HepG2 (cell line): Measurements from ENCODE around the gene TNFAIP2. TPM values are rescaled to one million over a fixed set of nuclear protein-coding genes. Genes with fewer than 3 reads are reported as not detected.
A peak's percentile ranks its signal among the peaks of the same experiment; 100 is the strongest.

Experiments used
- ATAC-seq: fragments of 200-7000 bp; cut with Tn5 transposase; 3 replicates; pipeline ENCODE4 v1.9.1; 2020; ENCODE audit warnings: mild to moderate bottlenecking, moderate library complexity
- BruUV-seq: library from RNA; stranded (reverse); fragments of 400-500 nt; replicated peaks from 2 replicates; lab custom pipeline; 2021; lab: Mats Ljungman, UMichigan
- CTCF ChIA-PET: fragments of 300-600 bp; formaldehyde crosslinking; extraction: SDS; loops from one replicate; lab custom pipeline; 2021; ENCODE audit warnings: low total read pairs, inconsistent platforms, low intra/inter-chr PET ratio; lab: Yijun Ruan, JAX
- POLR2A ChIA-PET: fragments of 350-600 bp; sonication (Branson Sonifier 250); formaldehyde crosslinking; loops from one replicate; lab custom pipeline; 2020; ENCODE audit warnings: antibody characterized with exemption, inconsistent platforms; lab: Yijun Ruan, JAX
- DNase-seq: peaks from one replicate; pipeline ENCODE4 v3.0.0-alpha.2; 2015; ENCODE audit warnings: low spot score
- FAIRE-seq: peaks from 3 replicates; lab custom pipeline; 2011; peaks lifted over from hg19 to GRCh38; lab: Jason Lieb, UNC
- H2AFZ ChIP-seq: one replicate; pipeline ENCODE4 v1.6.1; 2011; ENCODE audit warnings: low read length, inconsistent platforms
- H3K27ac ChIP-seq: fragments of 300-600 bp; 3 replicates; pipeline ENCODE4 v1.8.0; 2011; ENCODE audit warnings: mixed run types, mild to moderate bottlenecking, mixed read lengths, low read length, inconsistent platforms; ENCODE audit not compliant: insufficient read depth; ENCODE audit errors: extremely low read length
- H3K27me3 ChIP-seq, 2 experiments: fragments of 200-600 bp in 1 of 2; 2 replicates in 1 of 2; 3 replicates in 1 of 2; pipeline versions ENCODE4 v1.6.0 to v1.8.0; 2011; ENCODE audit warnings: low read length in 2 of 2, mild to moderate bottlenecking in 2 of 2, moderate library complexity in 2 of 2, inconsistent platforms in 1 of 2; ENCODE audit not compliant: insufficient read depth in 2 of 2, control insufficient read depth in 1 of 2
- H3K36me3 ChIP-seq, 2 experiments: fragments of 200-600 bp in 1 of 2; replicated peaks in 1 of 2; 2 replicates in 1 of 2; 3 replicates in 1 of 2; pipeline versions ENCODE4 v1.5.1 to v1.8.0; 2011; ENCODE audit warnings: low read length in 2 of 2, inconsistent platforms in 1 of 2; ENCODE audit not compliant: insufficient read depth in 2 of 2, control insufficient read depth in 1 of 2
- H3K4me1 ChIP-seq: 2 replicates; pipeline ENCODE4 v1.5.1; 2012; ENCODE audit warnings: low read length, inconsistent platforms; ENCODE audit not compliant: insufficient read depth
- H3K4me2 ChIP-seq: 2 replicates; pipeline ENCODE4 v1.6.0; 2011; ENCODE audit warnings: low read depth, low read length, inconsistent platforms
- H3K4me3 ChIP-seq, 3 experiments: fragments of 200-600 bp in 1 of 3; sonication (generic), shearing (Covaris generic) in 1 of 3; replicated peaks in 1 of 3; 2 replicates each; pipeline ENCODE4 v1.5.1; 2011 to 2016; ENCODE audit warnings: low read length in 3 of 3, inconsistent platforms in 2 of 3, low read depth in 2 of 3, mild to moderate bottlenecking in 2 of 3, control low read depth in 1 of 3, mixed read lengths in 1 of 3; ENCODE audit not compliant: insufficient read depth in 1 of 3
- H3K79me2 ChIP-seq: one replicate; pipeline ENCODE4 v1.6.1; 2011; ENCODE audit warnings: low read length, inconsistent platforms; ENCODE audit not compliant: insufficient read depth
- H3K9ac ChIP-seq: 2 replicates; pipeline ENCODE4 v1.6.0; 2011; ENCODE audit warnings: mild to moderate bottlenecking, low read depth, low read length, inconsistent platforms; ENCODE audit not compliant: insufficient read depth
- H3K9me3 ChIP-seq: 2 replicates; pipeline ENCODE4 v1.5.1; 2012; ENCODE audit warnings: mild to moderate bottlenecking, low read length
- H4K20me1 ChIP-seq: 2 replicates; pipeline ENCODE4 v1.6.0; 2011; ENCODE audit warnings: inconsistent platforms, mild to moderate bottlenecking, low read length, moderate library complexity; ENCODE audit not compliant: insufficient read depth
- AGO2 ChIP-seq: fragments of 200-400 bp; formaldehyde crosslinking; optimal IDR thresholded peaks from 2 replicates; pipeline ENCODE3; 2017; ENCODE audit warnings: mild to moderate bottlenecking, low read depth, low read length, moderate library complexity
- AKAP8 ChIP-seq: sonication (generic); formaldehyde crosslinking; IDR thresholded peaks from 2 replicates; pipeline ENCODE4 v1.5.1; 2020; ENCODE audit warnings: mild to moderate bottlenecking, missing genetic modification reagents
- CAMTA2 ChIP-seq: sonication (generic); formaldehyde crosslinking; IDR thresholded peaks from 2 replicates; pipeline ENCODE4 v1.4.0; 2020; ENCODE audit warnings: mild to moderate bottlenecking, missing genetic modification reagents, borderline replicate concordance
- POLR2A ChIP-seq, 2 experiments: IDR thresholded peaks; 2 replicates each; pipeline ENCODE4 v1.6.1; 2011; ENCODE audit warnings: low read depth in 2 of 2, low read length in 2 of 2, mild to moderate bottlenecking in 1 of 2, moderate library complexity in 1 of 2; ENCODE audit not compliant: insufficient read depth in 1 of 2
- RBM22 ChIP-seq: fragments of 200-400 bp; formaldehyde crosslinking; optimal IDR thresholded peaks from 2 replicates; pipeline ENCODE3; 2017; ENCODE audit warnings: mild to moderate bottlenecking, low read length, moderate library complexity
- RBM39 ChIP-seq: fragments of 200-400 bp; formaldehyde crosslinking; IDR thresholded peaks from one replicate; pipeline ENCODE4 v1.6.1; 2018; ENCODE audit warnings: antibody characterized with exemption, mild to moderate bottlenecking, low read depth, low read length; ENCODE audit not compliant: poor library complexity, severe bottlenecking
- WGBS: methylation state at CpG from one replicate; pipeline ENCODE4 v1.1.6; 2017; ENCODE audit warnings: low lambda C conversion rate; 5-methylcytosine and 5-hydroxymethylcytosine counted together
- in situ Hi-C: cut with HindIII; loops from 2 replicates; pipeline ENCODE4 v1.10.0; 2017; ENCODE audit warnings: low pct_unique_long_range_greater_than_20kb; ENCODE audit not compliant: extremely low pct_ligation_motif_present
- intact Hi-C: fragments of 100-400 bp; cut with micrococcal nuclease; formaldehyde crosslinking; loops from one replicate; pipeline ENCODE4 v1.10.0; 2022; ENCODE audit not compliant: unreplicated experiment
- polyA plus RNA-seq, 8 experiments: library from polyadenylated mRNA; depleted of rRNA in 3 of 8; stranded (reverse) in 7 of 8; unstranded in 1 of 8; fragments of >200 nt; fragmentation: Illumina TruSeq in 4 of 8; extraction: Trizol in 4 of 8; gene quantifications; 2 replicates each; pipeline versions ENCODE4 v1.2.1 to v1.2.3, GENCODE V29; 2011 to 2016; ENCODE audit warnings: low read depth in 4 of 8, missing spikeins in 1 of 8, mixed read lengths in 1 of 8; ENCODE audit not compliant: insufficient read depth in 1 of 8
- total RNA-seq, 5 experiments: library from RNA; depleted of rRNA; stranded (reverse); fragments of >200 nt; fragmentation: Illumina TruSeq; extraction: Trizol; gene quantifications; 2 replicates each; pipeline ENCODE4 v1.2.3, GENCODE V29; 2016; ENCODE audit warnings: low read depth in 1 of 5
- TF ChIP-seq, protein P1 (sequence below): sonication (generic); formaldehyde crosslinking; IDR thresholded peaks from 2 replicates; pipeline ENCODE4 v1.5.1; 2020; ENCODE audit warnings: mild to moderate bottlenecking, missing genetic modification reagents, moderate library complexity
- TF ChIP-seq, protein P2 (sequence below): sonication (generic); formaldehyde crosslinking; IDR thresholded peaks from 2 replicates; pipeline ENCODE4 v1.5.0; 2020; ENCODE audit warnings: missing genetic modification reagents
- TF ChIP-seq, protein P3 (sequence below): sonication (generic); formaldehyde crosslinking; IDR thresholded peaks from 2 replicates; pipeline ENCODE4 v1.4.0; 2020; ENCODE audit warnings: mild to moderate bottlenecking, missing genetic modification reagents

Gene TNFAIP2
- total and polyA plus RNA-seq, 2 of the 13 experiments (the other 11 are each of a cell fraction or from before 2014, with no cell fraction given): 0.46 to 1.5 TPM

DNA sequence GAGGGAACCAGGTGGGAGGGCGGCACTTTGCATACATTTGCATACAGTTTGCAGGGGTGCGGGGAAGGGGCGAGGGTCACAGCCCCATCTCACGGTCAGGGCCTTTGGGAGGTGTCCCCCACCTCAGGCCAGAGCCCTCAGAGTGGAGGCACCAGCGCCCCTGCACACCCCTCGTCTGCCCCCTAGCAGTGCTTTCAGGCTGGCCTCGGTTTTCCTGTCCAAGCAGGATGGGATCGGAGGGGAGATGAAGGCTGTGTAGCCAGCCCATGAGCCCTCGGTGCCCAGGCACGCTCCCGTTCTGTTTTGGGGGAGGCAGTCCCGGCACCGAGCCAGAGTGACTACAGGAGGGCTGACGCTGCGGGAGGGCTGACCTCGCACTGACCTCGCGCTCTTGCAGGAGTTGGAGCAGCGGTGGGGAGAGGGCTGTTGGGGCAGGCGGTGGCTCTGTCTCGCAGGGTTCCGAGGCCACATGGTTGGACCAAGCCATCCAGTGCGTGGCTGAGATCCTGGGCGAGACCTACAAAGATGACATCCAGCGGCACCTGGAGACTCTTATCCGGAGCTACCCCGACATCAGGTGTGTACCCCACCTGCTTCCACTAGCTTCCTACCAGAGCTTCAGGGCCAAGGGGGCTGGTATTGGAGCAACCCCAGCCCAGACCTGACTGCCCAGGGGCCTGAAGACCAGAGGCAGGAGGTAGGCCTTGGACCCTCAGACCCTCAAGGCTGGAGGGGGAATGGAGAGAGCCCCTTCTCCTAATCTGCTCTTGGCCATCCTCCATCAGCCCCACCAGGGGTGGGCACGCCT is 15.1 kb upstream of the TNFAIP2 start:
- no peaks in the 10 kb centered on the region for H3K27me3 ChIP-seq
- H2AFZ ChIP-seq: no peak overlapping the region
- CTCF ChIA-PET: no interaction called here
- H3K79me2 ChIP-seq: no peaks in the 10 kb centered on the region
- no peaks in the 10 kb centered on the region for H3K9me3 ChIP-seq
- no peak overlapping the region for H3K27ac ChIP-seq
- FAIRE-seq (no peak), ATAC-seq (no peak), DNase-seq (no peak)
- WGBS: 82% methylated on average over 10 of the region's 28 CpGs
- intact Hi-C loops: no loop called here
- no peak overlapping the region for H3K9ac ChIP-seq
- H3K4me3 ChIP-seq: no peak overlapping the region
- in situ Hi-C loops: no loop called here
- peaks cover 5 to 6% of the 10 kb centered on the region in 2 experiments; a peak in 2 of 5 replicates for H3K36me3 ChIP-seq
- no TSS peak for BruUV-seq
- POLR2A ChIA-PET: interaction anchor here (5.9 kb wide), 1 partner anchor 8 kb away, joined by 55 read pairs; no protein-coding TSS in a partner anchor
- H4K20me1 ChIP-seq: peaks cover 12% of the 10 kb centered on the region
- H3K4me2 ChIP-seq: no peak overlapping the region
- H3K4me1 ChIP-seq: peaks cover 87% of the 10 kb centered on the region
- TF ChIP-seq, protein P1, sequence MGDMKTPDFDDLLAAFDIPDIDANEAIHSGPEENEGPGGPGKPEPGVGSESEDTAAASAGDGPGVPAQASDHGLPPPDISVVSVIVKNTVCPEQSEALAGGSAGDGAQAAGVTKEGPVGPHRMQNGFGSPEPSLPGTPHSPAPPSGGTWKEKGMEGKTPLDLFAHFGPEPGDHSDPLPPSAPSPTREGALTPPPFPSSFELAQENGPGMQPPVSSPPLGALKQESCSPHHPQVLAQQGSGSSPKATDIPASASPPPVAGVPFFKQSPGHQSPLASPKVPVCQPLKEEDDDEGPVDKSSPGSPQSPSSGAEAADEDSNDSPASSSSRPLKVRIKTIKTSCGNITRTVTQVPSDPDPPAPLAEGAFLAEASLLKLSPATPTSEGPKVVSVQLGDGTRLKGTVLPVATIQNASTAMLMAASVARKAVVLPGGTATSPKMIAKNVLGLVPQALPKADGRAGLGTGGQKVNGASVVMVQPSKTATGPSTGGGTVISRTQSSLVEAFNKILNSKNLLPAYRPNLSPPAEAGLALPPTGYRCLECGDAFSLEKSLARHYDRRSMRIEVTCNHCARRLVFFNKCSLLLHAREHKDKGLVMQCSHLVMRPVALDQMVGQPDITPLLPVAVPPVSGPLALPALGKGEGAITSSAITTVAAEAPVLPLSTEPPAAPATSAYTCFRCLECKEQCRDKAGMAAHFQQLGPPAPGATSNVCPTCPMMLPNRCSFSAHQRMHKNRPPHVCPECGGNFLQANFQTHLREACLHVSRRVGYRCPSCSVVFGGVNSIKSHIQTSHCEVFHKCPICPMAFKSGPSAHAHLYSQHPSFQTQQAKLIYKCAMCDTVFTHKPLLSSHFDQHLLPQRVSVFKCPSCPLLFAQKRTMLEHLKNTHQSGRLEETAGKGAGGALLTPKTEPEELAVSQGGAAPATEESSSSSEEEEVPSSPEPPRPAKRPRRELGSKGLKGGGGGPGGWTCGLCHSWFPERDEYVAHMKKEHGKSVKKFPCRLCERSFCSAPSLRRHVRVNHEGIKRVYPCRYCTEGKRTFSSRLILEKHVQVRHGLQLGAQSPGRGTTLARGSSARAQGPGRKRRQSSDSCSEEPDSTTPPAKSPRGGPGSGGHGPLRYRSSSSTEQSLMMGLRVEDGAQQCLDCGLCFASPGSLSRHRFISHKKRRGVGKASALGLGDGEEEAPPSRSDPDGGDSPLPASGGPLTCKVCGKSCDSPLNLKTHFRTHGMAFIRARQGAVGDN (CRISPR knock-in tag): peak; percentile 37; the same call in 1 of the 2 replicates
- TF ChIP-seq RBM39 (peak; percentile 3), AGO2 (peak; percentile 81), RBM22 (peak; percentile 18), POLR2A (IDR thresholded peaks at IDR 0.05; ENCODE audit: insufficient read depth in 1 of 2, low read depth in 2 of 2, low read length in 2 of 2) (0 out of 4 replicates have a peak, but pooled peaks of 1 of the 2 experiments have one; percentile 27), CAMTA2 (CRISPR knock-in tag) (no peak), AKAP8 (CRISPR knock-in tag) (0 out of 2 replicates have a peak, but pooled peaks have one; percentile 73)
- TF ChIP-seq, protein P2, sequence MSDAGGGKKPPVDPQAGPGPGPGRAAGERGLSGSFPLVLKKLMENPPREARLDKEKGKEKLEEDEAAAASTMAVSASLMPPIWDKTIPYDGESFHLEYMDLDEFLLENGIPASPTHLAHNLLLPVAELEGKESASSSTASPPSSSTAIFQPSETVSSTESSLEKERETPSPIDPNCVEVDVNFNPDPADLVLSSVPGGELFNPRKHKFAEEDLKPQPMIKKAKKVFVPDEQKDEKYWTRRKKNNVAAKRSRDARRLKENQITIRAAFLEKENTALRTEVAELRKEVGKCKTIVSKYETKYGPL (CRISPR knock-in tag): no peak
- TF ChIP-seq, protein P3, sequence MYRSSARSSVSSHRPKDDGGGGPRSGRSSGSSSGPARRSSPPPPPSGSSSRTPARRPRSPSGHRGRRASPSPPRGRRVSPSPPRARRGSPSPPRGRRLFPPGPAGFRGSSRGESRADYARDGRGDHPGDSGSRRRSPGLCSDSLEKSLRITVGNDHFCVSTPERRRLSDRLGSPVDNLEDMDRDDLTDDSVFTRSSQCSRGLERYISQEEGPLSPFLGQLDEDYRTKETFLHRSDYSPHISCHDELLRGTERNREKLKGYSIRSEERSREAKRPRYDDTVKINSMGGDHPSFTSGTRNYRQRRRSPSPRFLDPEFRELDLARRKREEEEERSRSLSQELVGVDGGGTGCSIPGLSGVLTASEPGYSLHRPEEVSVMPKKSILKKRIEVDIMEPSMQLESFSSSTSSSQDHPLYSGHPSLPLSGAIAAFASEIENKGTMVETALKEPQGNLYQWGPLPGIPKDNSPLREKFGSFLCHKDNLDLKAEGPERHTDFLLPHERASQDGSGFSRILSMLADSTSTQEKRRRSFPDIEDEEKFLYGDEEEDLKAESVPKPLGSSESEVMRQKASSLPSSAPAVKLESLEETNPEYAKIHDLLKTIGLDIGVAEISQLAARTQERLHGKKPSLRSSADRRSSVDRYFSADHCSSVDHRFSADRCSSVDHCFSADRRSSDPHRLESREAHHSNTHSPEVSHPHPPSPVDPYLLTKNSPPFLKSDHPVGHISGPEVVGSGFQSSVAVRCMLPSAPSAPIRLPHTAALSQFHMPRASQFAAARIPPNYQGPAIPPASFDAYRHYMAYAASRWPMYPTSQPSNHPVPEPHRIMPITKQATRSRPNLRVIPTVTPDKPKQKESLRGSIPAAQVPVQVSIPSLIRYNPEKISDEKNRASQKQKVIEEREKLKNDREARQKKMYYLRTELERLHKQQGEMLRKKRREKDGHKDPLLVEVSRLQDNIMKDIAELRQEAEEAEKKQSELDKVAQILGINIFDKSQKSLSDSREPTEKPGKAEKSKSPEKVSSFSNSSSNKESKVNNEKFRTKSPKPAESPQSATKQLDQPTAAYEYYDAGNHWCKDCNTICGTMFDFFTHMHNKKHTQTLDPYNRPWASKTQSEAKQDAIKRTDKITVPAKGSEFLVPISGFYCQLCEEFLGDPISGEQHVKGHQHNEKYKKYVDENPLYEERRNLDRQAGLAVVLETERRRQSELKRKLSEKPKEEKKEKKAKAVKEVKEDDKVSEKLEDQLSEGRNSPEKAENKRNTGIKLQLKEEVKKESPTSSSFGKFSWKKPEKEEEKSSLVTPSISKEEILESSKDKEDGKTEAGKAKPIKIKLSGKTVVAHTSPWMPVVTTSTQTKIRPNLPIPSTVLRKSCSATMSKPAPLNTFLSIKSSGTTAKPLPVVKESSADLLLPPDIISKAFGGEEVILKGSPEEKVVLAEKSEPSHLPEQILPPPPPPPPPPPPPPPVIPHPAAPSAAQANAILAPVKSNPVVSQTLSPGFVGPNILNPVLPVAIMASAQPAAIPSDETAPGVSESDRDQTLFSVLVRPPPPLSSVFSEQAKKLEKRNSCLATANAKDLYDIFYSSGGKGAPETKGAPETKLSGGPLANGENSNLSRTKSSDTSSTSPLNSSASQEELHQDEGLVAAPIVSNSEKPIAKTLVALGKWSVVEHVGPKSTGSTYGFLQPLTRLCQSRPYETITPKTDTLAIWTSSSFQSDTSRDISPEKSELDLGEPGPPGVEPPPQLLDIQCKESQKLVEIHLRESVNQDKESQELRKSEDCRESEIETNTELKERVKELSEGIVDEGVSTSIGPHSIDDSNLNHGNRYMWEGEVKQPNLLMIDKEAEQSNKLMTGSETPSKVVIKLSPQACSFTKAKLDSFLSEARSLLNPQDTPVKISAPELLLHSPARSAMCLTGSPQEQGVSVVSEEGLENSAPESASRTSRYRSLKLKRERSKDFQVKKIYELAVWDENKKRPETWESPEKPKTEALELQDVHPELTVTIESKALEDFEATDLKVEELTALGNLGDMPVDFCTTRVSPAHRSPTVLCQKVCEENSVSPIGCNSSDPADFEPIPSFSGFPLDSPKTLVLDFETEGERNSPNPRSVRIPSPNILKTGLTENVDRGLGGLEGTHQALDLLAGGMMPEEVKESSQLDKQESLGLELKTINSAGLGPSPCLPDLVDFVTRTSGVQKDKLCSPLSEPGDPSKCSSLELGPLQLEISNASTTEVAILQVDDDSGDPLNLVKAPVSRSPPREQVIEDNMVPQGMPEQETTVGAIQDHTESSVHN (CRISPR knock-in tag): no peak
